Medulla oblongata (tissue), 1 donor: ENCODE data around the gene MBOAT1.

Experiments used
- DNase-seq: peaks from one replicate; pipeline ENCODE4 v3.0.0-alpha.2; 2015; ENCODE audit errors: extremely low spot score

Gene MBOAT1

DNA sequence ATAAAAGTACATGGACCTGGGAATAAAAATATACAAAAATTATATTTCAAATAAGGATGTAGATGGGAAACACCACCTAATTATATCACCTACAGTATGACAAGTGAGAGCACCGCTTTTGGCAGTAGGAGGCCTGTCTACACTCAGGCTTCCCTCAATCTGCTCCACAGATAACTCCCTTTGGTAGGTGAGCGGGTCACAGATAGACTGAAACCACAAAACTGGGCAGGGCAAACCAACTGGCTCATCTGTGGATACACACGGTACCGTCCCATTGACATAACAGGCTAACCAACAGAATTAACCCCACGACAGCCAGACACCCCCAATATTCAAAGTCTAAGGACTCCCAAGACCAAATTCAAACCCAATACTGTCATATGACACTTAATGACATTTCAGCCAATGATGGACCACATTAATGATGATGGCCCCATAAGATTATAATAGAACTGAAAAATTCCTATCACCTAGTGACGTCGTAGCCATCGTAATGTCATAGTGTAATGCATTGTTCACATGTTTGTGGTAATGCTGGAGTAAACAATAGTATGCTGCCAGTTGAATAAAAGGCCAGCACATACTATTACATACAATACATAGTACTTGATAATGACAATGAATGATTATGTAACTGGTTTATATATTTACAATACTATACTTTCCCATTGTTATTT, 109.7 kb downstream of the MBOAT1 start:
- DNase-seq = no peak

DNA sequence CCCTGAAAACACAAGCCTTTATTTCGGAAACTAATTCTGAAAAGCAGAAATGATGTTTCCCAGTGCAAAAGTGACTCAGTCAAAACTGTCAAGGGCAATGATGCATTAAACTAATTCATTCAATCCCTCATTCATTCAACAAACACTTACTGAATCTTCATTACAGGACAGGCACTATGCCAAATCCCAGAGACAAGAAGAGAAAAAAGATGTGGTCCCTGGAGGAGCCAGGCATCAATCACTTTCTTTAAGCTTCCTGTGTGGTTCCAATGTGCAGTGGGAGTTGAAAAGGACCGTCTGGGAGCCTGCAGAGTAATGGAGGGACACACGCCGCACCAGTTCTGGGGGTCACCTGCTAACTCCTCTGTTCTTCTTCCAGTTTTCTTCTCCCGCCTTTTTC, 113.1 kb downstream of the MBOAT1 start:
- no peak for DNase-seq

DNA sequence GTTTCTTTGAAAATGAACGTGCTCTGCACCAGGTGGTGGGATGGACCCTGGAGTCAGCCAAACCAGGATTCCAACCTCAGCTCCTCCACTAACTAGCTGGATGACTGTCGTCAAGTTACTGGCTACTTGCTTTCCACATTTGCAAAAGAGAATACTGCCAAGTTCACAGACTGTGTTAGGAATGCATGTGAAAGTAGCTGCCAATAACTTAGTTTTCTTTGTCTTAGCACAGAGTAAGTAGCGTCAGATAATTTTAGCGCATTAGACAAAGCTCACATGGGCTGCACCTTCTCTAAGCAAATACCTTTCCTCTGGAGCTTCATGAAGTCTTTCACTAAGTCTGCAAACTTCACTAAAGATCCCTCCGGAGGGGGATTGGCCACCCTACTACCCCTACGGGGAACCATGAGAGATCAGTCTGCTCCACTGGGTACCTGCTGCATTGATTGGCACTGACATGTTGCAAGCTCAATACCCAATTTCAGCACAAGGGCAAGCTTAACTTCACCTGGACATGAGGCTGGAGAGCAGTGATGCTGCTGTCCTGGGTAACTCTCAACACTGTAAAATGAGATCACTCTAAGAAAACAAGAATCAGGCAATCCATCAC, 113.9 kb downstream of the MBOAT1 start:
- no peak for DNase-seq

DNA sequence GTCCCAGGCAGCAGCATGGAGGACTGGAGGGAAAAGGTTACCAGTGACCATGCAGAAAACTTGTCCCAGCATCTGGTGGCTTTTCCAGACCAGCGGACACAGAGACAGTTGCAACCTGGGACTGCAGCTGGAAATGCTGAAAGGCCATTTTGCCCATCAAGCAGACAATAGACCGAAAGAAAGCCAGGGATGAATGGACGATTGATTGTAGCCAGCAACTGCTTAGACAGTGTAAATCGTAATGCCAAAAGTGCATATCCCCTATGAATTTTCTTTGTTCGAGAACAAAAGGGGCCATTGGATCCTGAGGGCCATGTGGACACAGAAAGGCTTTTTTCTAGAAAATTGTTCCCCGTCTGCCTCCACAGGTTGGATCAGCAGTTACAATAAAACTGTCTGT, 115.7 kb downstream of the MBOAT1 start:
- peak; percentile 95 for DNase-seq

DNA sequence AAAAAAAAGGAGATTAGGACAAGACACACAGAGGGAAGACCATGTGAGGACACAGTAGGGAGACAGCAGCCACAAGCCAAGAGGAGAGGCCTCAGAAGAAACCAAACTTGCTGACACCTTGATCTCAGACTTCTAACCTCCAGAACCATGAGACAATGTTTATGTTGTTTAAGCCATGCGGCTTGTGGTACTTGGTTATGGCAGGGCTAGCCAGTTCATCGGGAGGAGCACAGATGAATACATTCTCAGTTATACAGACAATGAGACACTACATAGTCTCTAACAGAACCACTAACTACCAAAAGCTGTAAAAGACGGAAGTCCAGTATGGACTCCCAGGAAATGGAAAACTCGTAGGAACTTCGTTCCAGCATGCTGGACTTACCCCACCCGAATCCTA, 116.8 kb downstream of the MBOAT1 start:
- peak; percentile 34 for DNase-seq

- DNase-seq = peak; percentile 83
These were observed 120.2 kb downstream of the MBOAT1 start for GRCh38 chr6:20092071-20092566.

DNA sequence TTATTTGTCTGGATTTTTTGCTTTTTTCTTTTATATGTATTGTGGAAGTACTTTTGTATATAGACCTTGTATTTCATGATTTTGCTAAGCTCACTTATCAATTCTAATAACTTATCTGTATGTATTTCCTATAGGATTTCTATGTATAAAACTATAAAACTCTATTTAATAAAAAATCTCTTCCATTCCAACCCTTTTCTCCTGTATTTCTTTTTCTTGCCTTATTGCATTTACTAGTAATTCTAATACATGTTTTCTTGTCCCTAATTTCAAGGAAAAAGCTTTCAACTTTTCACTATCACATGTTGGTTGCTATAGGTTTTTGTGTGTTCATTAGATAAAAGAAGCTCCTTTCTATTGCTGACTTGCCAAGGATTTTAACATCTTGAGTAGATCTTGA, 125.3 kb downstream of the MBOAT1 start:
- no peak for DNase-seq

DNA sequence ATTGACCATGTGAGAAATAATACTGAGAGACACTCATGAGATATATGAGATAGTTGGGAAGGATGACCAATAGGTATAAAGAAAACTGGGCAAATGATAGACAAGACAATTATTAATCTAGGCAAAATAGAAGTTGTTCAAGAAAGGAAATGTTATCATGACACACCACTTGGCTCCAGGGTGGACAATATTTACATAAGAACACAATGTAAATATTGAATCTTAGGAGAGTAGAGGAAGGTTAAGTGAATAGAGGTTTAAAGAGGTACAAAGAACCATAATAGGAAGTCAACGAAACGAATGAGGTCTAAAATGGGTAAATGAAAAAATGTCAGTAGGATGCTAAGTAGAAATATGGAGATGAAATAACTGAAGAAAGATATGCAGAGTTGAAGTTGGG, 126.5 kb downstream of the MBOAT1 start:
- DNase-seq = no peak

DNA sequence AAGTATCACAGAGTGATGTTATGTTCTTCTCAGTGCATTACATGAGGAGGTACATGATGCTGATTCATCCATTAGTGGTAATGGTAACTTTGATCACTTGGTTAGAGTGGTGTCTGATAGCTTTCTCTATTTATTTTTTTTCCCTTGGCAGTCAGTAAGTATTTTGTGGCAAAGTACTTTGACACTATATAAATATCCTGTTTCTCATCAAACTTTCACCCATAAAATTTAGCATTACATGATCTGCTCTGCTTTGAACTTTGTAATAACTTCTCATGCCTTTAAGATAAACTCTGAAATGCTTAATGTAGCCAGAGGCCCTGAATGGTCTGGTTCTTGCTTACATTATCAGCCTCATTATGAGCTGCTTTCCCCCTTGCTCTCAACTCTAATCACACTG, 127.9 kb downstream of the MBOAT1 start:
- no peak for DNase-seq

DNA sequence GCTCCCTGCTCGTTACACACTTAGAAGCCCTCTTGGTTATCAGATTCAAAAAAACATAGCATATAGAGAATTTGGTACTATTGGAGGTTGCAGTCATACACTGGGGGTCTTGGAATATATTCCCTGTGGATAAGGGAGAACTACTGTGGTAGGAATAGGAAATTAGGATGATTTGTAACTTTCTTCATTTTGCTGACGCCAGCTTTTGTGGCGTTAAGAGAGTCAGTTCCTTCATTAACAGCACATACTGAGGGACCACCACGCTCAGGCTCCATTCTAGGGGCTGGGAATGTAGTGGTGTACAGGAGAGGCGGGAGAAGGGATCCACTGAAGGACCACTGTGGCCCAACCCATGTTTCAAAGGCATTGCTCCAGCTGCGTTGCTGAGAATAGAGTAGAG, 140.3 kb downstream of the MBOAT1 start:
- no peak for DNase-seq

DNA sequence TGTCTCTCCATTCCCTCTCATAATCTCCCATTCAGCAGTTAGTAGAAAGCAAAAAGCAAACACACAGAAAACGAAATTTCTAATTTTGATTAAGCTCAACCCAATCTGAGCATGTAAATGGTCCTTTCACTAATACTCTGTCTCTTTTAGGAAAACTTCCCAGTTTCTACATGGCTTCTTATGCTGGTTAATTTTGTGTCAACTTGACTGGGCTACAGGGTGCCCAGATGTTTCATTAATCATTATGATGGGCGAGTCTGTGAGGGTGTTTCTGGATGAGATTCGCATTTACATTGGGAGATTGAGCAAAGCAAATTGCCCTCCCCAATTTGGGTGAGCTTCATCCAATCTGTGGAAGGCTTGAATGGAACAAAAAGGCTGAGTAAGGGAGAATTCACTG, 142.2 kb downstream of the MBOAT1 start:
- DNase-seq = no peak

- DNase-seq = no peak
These were observed 143.2 kb downstream of the MBOAT1 start for GRCh38 chr6:20069021-20069522.

DNA sequence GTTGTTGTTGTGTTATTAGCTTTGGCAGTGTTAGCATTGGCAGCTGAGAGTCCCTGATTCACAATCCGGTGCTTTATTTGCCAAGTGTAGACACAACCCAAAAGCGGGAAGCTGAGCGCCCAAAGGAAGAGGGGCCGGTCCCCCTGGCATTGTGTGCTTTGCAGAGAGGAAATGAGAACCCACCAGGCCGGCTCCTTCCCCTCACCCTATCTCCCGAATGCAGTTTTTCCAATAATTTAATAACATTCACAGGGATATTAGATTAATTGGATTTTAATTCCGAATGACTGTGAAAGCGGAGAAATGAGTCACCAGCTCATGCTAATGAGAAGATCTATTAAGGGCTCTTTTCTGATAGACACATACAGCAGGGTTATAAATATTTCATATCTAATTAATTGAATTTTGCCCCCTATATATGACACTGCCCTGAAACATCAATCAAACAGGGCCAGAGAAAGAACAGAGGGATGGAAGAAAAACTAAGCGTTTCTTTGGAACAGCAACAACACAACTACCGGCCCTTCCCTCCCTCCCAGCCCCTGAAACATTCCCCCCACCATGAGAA, 143.8 kb downstream of the MBOAT1 start:
- DNase-seq = no peak

GRCh38 chr6:20061952-20062351, 150.3 kb downstream of the MBOAT1 start:
- DNase-seq = no peak

GRCh38 chr6:20060252-20060651, 152.0 kb downstream of the MBOAT1 start:
- no peak for DNase-seq

- no peak for DNase-seq
These were observed 153.4 kb downstream of the MBOAT1 start for GRCh38 chr6:20058912-20059311.

DNA sequence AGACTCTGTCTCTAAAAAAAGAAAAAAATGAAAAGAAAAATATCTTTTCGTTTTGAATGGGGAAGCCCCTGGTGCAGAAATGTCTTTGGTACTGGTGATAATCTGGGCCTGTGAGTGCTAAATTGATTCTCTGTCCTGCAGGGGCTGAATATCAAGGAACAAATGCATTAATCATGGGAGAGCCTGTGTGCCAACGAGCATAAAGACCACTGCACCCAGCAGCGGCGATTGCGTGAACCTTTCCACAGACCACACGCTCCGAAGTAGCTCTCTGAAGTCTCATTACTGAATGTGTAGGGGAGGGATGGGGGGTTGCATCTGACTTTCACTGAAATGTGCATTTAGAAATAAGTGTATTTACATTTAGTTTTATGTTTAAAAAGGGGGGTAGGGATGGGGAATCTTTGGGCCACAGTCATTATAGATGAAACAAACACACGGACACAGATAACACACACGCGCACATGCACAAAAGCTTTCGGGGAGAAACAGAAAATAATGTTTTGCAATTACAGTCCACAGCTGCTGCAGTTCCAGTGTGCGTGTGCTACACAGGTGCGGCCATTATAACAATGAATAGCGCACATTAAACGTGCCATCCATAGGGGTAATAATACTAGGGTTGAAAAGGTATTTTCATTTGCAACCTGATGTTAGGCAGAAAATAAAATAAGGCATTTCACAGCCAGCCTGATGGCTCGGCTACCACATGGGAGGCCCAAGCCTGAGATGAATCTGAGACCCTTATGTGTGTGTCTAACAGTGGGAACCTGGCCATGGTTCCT, 154.0 kb downstream of the MBOAT1 start:
- no peak for DNase-seq

DNA sequence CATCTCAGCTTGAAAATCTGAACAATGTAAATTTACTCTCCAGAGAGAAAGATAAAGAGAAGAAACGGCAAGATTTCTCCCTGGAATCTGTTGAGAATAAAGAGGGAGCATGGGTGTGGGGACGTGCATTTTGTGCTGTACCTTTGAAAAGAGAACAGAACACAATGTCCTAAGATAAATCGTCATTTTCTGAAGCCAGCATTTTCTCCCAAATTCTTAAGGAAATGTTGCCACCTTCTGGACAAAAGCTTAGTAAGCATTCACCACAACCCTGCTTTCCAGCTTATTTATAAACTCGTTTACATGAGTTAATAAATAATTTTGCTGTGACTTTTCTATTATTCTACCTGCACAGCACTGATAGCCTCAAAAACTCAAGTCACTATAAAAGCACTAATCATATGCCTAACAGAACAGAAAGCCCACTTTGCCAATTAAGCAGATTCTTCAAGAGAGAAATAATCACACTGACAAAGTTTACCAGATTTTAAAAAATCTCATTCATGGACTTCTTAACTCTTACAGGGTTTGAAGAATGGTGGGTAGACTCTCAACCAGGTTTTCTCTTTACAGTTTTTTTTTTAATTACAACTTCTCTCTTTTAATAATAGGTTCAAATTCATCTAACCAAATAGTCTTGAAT, 155.8 kb downstream of the MBOAT1 start:
- peak; percentile 83 for DNase-seq

GRCh38 chr6:20055916-20056315, 156.4 kb downstream of the MBOAT1 start:
- peak; percentile 6 for DNase-seq
